Measurements from ENCODE around the gene SPON1. TPM values are rescaled to one million over a fixed set of nuclear protein-coding genes. Genes with fewer than 3 reads are reported as not detected.

Gene SPON1
- total RNA-seq, 1 donor from 2014 or later: 6.2 TPM

- intact Hi-C loops (cut with DNase I): no loop called here
Measured at GRCh38 chr11:14288189-14288935, 325.8 kb downstream of the SPON1 start.

DNA sequence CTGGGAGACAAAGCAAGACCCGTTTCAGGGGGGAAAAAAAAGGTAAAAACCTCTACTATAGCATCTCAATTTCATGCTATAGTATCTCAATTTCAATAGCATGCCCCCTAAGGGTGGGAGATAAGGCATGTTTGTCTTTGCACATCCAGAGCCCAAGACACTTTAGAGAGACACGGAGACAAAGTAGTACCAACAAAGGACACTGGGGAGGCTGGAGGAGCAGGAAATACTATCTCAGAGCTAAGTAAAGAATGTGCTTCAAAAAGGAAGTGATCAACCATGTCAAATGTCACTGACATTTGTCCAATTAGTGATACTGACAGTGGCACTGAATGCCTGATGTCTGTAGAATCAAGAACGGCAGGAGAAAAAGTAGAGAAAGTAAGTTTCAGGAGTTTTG lies 327.9 kb downstream of the SPON1 start:
- intact Hi-C loops (cut with DNase I): no loop called here
- no peak for DNase-seq (ENCODE audit: low spot score)

More at GRCh38 chr11:14288189-14288935, 325.8 kb downstream of the SPON1 start:
- DNase-seq (ENCODE audit: low spot score): no peak

DNA sequence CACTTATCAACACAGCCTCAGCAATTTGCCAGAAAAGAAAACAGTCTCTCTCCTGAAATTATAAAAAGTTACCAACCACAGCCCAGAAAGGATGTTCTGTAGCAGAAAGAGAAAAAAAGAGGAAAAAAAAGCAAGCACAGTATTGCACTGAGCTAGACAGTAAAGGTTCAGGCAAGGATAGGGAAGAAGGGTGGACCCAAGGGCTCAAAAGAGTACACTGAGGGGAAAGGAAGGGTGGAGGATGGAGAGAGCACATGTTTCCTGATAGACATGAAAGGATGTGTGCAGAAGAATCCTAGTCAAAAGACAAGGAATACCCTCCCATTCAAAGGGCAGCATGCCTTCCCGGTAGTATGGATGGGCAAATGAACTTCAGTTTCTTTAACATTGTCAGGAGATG lies 337.4 kb downstream of the SPON1 start:
- intact Hi-C loops (cut with DNase I): loop anchor here (1.0 to 5.0 kb wide), 2 partner anchors 57 to 155 kb away; partner anchors contain the start of gene RRAS2
- no peak for DNase-seq (ENCODE audit: low spot score)

GRCh38 chr11:14300661-14301304 lies 338.3 kb downstream of the SPON1 start:
- DNase-seq (ENCODE audit: low spot score): no peak
- intact Hi-C loops (cut with DNase I): loop anchor here (1.0 to 5.0 kb wide), 2 partner anchors 57 to 155 kb away; partner anchors contain the start of gene RRAS2

- DNase-seq (ENCODE audit: low spot score): no peak
- intact Hi-C loops (cut with DNase I): loop anchor here (5.0 kb wide), 1 partner anchor 53 kb away; the partner anchor contains the start of gene RRAS2
Measured at GRCh38 chr11:14304601-14305000, 342.1 kb downstream of the SPON1 start.

- intact Hi-C loops (cut with DNase I): no loop called here
Measured at GRCh38 chr11:14305649-14306048, 343.1 kb downstream of the SPON1 start.

DNA sequence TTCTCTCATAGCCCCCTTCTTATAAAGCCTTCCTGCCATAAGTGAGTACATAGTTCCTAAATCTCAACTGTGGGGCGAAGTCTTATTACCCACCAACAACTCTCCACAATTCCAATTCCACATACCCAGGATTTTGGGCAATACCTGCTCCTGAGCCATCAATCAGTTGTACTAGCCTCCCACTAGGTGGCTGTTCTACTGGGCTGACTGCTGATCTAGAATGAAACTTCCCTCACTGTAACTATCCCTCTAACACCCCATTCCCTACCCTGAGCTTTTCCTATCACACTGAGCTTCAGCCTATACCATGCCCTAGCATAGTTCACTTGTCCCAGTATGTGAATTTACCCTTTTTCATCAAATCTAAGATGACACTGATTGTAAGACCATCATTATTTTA lies 344.0 kb downstream of the SPON1 start:
- intact Hi-C loops (cut with DNase I): no loop called here
- no peak for DNase-seq (ENCODE audit: low spot score)

More at GRCh38 chr11:14305649-14306048, 343.1 kb downstream of the SPON1 start:
- no peak for DNase-seq (ENCODE audit: low spot score)

DNA sequence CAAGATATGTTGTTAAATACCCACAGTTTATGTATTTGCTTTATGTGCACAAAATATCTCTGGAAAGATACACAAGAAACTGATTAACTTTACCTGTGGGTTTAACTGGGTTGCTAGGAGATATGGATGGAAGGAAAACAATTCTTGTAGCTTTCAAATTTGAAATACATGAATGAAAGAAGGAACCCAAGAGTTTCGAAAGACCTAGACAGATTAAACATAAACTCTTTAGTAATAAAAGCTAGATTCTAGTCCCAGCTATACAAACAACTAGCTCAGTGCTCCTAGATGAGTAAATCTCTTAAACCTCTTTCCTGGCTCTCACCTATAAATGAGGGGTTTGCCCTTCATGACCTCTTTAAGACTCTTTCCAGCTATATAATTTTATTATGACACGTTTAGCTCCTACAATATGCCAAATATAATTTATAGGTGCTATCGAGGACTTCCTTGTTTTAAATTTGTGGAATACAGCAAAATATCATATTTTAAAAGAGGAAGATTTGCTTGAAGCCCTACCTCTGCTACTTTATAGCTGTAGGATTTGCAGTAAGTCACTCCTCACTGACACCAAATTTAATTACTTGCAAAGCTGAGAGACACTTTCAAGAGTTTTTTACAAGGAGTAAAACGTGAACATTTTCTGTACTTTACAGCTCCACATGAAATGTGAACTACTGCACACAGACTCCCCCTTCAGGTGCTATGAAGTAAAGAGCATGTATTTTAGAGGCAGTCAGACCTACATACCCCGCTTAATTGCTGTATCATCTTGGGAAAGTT lies 345.8 kb downstream of the SPON1 start:
- DNase-seq (ENCODE audit: low spot score): no peak
- intact Hi-C loops (cut with DNase I): no loop called here

DNA sequence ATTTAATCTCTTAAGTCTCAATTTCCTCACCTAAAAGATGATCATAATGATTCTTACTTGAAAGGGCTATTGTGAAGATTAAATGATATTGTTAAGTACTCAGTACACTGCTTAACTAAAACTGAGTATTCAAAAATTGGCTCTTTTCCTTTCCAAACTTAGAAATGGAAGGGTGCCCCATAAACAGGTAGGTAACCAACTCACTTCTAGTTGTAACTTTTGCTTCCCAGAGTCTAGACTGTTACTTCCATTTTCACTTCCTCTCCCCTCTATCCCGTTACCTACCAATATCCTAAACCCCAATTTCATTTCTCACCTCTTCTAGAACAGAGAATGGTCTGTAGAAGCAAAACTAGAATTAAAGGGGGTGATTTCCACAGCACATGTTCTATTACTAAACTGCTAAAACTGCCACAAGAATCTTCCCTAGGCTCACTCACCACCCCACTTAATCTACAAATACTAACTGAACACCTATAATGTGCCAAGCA lies 346.4 kb downstream of the SPON1 start:
- intact Hi-C loops (cut with DNase I): no loop called here
- DNase-seq (ENCODE audit: low spot score): no peak

GRCh38 chr11:14309425-14310192 lies 347.1 kb downstream of the SPON1 start:
- intact Hi-C loops (cut with DNase I): no loop called here
- no peak for DNase-seq (ENCODE audit: low spot score)

DNA sequence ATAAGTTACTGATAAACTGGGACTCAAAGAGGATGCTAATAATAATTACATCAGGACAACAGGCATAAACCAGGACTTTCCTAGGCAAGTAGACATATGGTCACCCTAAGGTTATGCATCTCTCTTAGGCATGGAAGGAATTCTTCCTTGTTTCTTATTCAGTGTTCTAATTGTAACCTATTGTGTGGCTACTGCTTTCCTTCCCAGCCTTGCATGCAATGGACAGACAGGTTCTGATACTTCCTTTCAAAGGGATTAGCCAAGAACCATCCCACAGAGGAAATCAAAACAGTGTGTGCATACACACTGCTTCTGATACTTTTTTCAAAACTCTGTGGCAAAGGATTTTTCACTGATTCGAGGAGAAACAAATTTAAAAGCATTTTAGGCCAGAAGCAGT lies 348.2 kb downstream of the SPON1 start:
- no peak for DNase-seq (ENCODE audit: low spot score)
- intact Hi-C loops (cut with DNase I): no loop called here

DNA sequence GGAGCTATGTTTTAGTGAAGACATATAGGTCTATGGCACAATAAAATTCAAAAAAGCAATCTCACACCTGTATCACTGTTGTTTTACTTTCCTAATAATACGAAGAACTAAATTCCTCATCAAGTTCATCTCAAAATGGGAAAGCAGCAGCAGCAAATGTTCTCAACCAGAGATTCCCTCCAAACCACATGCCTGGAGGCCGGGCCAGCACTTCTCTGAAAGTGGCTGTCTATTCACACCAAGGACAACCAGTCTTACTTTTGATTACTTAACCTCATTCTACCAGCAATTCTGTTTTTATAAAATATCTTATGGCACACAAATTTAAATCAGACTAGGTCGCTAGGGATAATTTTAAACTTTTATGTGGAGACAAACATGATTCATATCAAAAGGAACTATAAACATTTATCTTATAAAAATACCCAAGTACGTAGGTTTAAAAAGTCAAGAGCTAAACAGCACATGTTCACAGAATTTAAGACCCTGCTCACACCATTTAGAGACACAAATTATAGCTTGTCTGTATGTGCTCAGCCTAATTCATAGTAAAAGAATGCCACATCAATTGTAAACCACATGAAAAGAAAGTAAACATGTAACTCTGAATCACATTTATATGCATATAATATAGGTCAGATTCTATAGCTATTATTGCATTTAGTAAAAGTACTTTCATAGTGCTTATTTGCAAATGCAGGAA lies 350.4 kb downstream of the SPON1 start:
- intact Hi-C loops (cut with DNase I): no loop called here
- no peak for DNase-seq (ENCODE audit: low spot score)

DNA sequence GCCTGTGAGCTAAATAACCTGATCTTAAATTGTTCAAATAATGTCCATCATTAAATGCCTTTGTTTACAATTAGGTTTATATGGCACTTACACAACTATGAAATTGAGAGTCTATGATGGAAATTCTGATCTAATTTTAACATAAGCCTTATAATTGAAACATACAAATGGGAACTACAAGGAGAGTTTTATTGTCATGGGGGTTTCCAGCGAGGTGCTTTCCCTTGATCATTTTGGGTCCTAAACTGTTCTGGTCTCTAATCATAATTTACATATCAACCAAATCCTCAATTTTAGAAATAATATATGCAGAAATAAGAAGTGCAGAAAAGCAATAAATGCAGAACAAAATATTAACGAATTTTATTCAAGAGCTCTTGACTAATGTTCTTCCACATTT lies 351.6 kb downstream of the SPON1 start:
- DNase-seq (ENCODE audit: low spot score): no peak
- intact Hi-C loops (cut with DNase I): no loop called here

GRCh38 chr11:14315130-14315529 lies 352.6 kb downstream of the SPON1 start:
- no peak for DNase-seq (ENCODE audit: low spot score)
- intact Hi-C loops (cut with DNase I): no loop called here
